Panc1 (cell line): ENCODE measurements around the gene C11orf16.

Source experiments
- POLR2AphosphoS5 ChIP-seq: IDR thresholded peaks from 2 replicates; pipeline ENCODE4 v1.6.1; 2012; ENCODE audit warnings: mild to moderate bottlenecking, low read depth, low read length, moderate library complexity
- SIN3A ChIP-seq: IDR thresholded peaks from 2 replicates; pipeline ENCODE4 v1.6.1; 2012; ENCODE audit warnings: low read depth, mild to moderate bottlenecking, low read length, moderate library complexity, borderline replicate concordance; ENCODE audit not compliant: insufficient read depth
- TCF7L2 ChIP-seq: IDR thresholded peaks from 2 replicates; pipeline ENCODE4 v1.6.1; 2011; ENCODE audit warnings: mild to moderate bottlenecking, low read depth, low read length, inconsistent platforms
- TF ChIP-seq, protein P1 (sequence below), 2 experiments: IDR thresholded peaks; 2 replicates each; pipeline ENCODE4 v1.6.1; 2011 to 2012; ENCODE audit warnings: low read depth in 2 of 2, control low read depth in 1 of 2, low read length in 1 of 2, mild to moderate bottlenecking in 1 of 2, moderate library complexity in 1 of 2; ENCODE audit not compliant: insufficient read depth in 1 of 2
- TF ChIP-seq, protein P2 (sequence below): fragments of 450-650 bp; IDR thresholded peaks from 2 replicates; pipeline ENCODE4 v1.5.1; 2017; ENCODE audit warnings: mild to moderate bottlenecking

- TF ChIP-seq POLR2AphosphoS5 (no peak), TCF7L2 (no peak), SIN3A (no peak)
- TF ChIP-seq, protein P1, sequence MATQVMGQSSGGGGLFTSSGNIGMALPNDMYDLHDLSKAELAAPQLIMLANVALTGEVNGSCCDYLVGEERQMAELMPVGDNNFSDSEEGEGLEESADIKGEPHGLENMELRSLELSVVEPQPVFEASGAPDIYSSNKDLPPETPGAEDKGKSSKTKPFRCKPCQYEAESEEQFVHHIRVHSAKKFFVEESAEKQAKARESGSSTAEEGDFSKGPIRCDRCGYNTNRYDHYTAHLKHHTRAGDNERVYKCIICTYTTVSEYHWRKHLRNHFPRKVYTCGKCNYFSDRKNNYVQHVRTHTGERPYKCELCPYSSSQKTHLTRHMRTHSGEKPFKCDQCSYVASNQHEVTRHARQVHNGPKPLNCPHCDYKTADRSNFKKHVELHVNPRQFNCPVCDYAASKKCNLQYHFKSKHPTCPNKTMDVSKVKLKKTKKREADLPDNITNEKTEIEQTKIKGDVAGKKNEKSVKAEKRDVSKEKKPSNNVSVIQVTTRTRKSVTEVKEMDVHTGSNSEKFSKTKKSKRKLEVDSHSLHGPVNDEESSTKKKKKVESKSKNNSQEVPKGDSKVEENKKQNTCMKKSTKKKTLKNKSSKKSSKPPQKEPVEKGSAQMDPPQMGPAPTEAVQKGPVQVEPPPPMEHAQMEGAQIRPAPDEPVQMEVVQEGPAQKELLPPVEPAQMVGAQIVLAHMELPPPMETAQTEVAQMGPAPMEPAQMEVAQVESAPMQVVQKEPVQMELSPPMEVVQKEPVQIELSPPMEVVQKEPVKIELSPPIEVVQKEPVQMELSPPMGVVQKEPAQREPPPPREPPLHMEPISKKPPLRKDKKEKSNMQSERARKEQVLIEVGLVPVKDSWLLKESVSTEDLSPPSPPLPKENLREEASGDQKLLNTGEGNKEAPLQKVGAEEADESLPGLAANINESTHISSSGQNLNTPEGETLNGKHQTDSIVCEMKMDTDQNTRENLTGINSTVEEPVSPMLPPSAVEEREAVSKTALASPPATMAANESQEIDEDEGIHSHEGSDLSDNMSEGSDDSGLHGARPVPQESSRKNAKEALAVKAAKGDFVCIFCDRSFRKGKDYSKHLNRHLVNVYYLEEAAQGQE (IDR thresholded peaks at IDR 0.05; ENCODE audit: insufficient read depth in 1 of 2, low read depth in 2 of 2, low read length in 1 of 2) = no peak
- TF ChIP-seq, protein P2, sequence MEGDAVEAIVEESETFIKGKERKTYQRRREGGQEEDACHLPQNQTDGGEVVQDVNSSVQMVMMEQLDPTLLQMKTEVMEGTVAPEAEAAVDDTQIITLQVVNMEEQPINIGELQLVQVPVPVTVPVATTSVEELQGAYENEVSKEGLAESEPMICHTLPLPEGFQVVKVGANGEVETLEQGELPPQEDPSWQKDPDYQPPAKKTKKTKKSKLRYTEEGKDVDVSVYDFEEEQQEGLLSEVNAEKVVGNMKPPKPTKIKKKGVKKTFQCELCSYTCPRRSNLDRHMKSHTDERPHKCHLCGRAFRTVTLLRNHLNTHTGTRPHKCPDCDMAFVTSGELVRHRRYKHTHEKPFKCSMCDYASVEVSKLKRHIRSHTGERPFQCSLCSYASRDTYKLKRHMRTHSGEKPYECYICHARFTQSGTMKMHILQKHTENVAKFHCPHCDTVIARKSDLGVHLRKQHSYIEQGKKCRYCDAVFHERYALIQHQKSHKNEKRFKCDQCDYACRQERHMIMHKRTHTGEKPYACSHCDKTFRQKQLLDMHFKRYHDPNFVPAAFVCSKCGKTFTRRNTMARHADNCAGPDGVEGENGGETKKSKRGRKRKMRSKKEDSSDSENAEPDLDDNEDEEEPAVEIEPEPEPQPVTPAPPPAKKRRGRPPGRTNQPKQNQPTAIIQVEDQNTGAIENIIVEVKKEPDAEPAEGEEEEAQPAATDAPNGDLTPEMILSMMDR = no peak
Observed at GRCh38 chr11:8922691-8923090, 10.1 kb downstream of the C11orf16 start.
